H1 (cell line): ENCODE measurements around the gene F7. TPM values are rescaled to one million over a fixed set of nuclear protein-coding genes. Genes with fewer than 3 reads are reported as not detected.

Experiments
- CTCF ChIA-PET: fragments of 300-600 bp; sonication (Branson Sonifier 250); formaldehyde crosslinking; loops from one replicate; lab custom pipeline; 2021; ENCODE audit not compliant: partially characterized antibody; lab: Charles Lee
- POLR2A ChIA-PET: fragments of 300-600 bp; sonication (Branson Sonifier 250); formaldehyde crosslinking; loops from one replicate; lab custom pipeline; 2021; ENCODE audit warnings: inconsistent platforms; ENCODE audit not compliant: partially characterized antibody; lab: Charles Lee
- DNase-seq, 2 experiments: peaks; one replicate each; pipeline versions ENCODE4 v3.0.0 to v3.0.0-alpha.2; 2010 to 2022; ENCODE audit warnings: low spot score in 2 of 2, low read depth in 1 of 2, mixed read lengths in 1 of 2
- FAIRE-seq: peaks from 2 replicates; lab custom pipeline; 2011; peaks lifted over from hg19 to GRCh38; lab: Jason Lieb, UNC
- H2AFZ ChIP-seq: 2 replicates; pipeline ENCODE4 v1.8.1; 2012; ENCODE audit warnings: low read length, inconsistent platforms
- H2AK5ac ChIP-seq: 2 replicates; pipeline ENCODE4 v1.6.1; 2013; ENCODE audit warnings: low read depth, low read length
- H2BK120ac ChIP-seq: replicated peaks from 2 replicates; pipeline ENCODE3; 2013; ENCODE audit warnings: low read depth, low read length, inconsistent platforms
- H2BK12ac ChIP-seq: 2 replicates; pipeline ENCODE4 v1.6.1; 2013; ENCODE audit warnings: low read depth, low read length
- H2BK15ac ChIP-seq: 2 replicates; pipeline ENCODE4 v1.6.1; 2013; ENCODE audit warnings: low read length
- H2BK20ac ChIP-seq: 2 replicates; pipeline ENCODE4 v1.6.1; 2013; ENCODE audit warnings: low read length
- H2BK5ac ChIP-seq: 2 replicates; pipeline ENCODE4 v1.6.1; 2013; ENCODE audit warnings: low read depth, low read length
- H3K14ac ChIP-seq: 2 replicates; pipeline ENCODE4 v1.6.1; 2013; ENCODE audit warnings: inconsistent platforms; ENCODE audit not compliant: insufficient read length
- H3K18ac ChIP-seq: 2 replicates; pipeline ENCODE4 v1.6.1; 2013; ENCODE audit warnings: low read length; ENCODE audit errors: extremely low read depth
- H3K23ac ChIP-seq: 2 replicates; pipeline ENCODE4 v1.6.1; 2013; ENCODE audit warnings: inconsistent platforms; ENCODE audit not compliant: insufficient read length
- H3K23me2 ChIP-seq: 2 replicates; pipeline ENCODE4 v1.6.1; 2013; ENCODE audit warnings: low read depth, low read length
- H3K27ac ChIP-seq: 2 replicates; pipeline ENCODE4 v1.6.1; 2011; ENCODE audit warnings: low read depth, low read length, inconsistent platforms
- H3K27me3 ChIP-seq, 4 experiments: replicated peaks in 1 of 4; 1 replicate in 1 of 4; 2 replicates in 3 of 4; pipeline versions ENCODE4 v1.6.1 to v1.8.1; 2011 to 2013; ENCODE audit warnings: low read length in 3 of 4, mild to moderate bottlenecking in 3 of 4, inconsistent platforms in 2 of 4, mixed read lengths in 2 of 4, moderate library complexity in 1 of 4; ENCODE audit not compliant: control insufficient read depth in 3 of 4, insufficient read depth in 3 of 4; ENCODE audit errors: extremely low read depth in 1 of 4
- H3K36me3 ChIP-seq, 4 experiments: 2 replicates each; pipeline versions ENCODE4 v1.6.1 to v1.8.1; 2011 to 2013; ENCODE audit warnings: mild to moderate bottlenecking in 4 of 4, low read length in 3 of 4, moderate library complexity in 2 of 4, control low read depth in 1 of 4, inconsistent platforms in 1 of 4; ENCODE audit not compliant: insufficient read depth in 4 of 4, control insufficient read depth in 2 of 4
- H3K4ac ChIP-seq: replicated peaks from 2 replicates; pipeline ENCODE3; 2013; ENCODE audit warnings: low read length, low read depth, mixed read lengths, inconsistent platforms; ENCODE audit not compliant: insufficient read length
- H3K4me1 ChIP-seq, 4 experiments: replicated peaks in 1 of 4; 1 replicate in 1 of 4; 2 replicates in 3 of 4; pipeline versions ENCODE4 v1.6.1 to v1.8.1; 2011 to 2013; ENCODE audit warnings: low read length in 3 of 4, inconsistent platforms in 2 of 4, mixed read lengths in 1 of 4; ENCODE audit not compliant: insufficient read depth in 4 of 4, control insufficient read depth in 3 of 4
- H3K4me2 ChIP-seq, 2 experiments: 2 replicates each; pipeline versions ENCODE4 v1.6.1 to v1.8.1; 2011 to 2013; ENCODE audit warnings: low read depth in 2 of 2, low read length in 2 of 2, control low read depth in 1 of 2, inconsistent platforms in 1 of 2, mild to moderate bottlenecking in 1 of 2; ENCODE audit not compliant: insufficient read depth in 1 of 2
- H3K4me3 ChIP-seq, 4 experiments: fragments of 200-600, 300-600 bp in 1 of 4; sonication (generic), shearing (Covaris generic), sonication (Bioruptor Twin) in 1 of 4; 2 replicates each; pipeline versions ENCODE4 v1.5.1 to v1.8.1; 2011 to 2016; ENCODE audit warnings: low read length in 4 of 4, low read depth in 3 of 4, control low read depth in 2 of 4, inconsistent platforms in 2 of 4, mild to moderate bottlenecking in 2 of 4, mixed read lengths in 1 of 4, moderate library complexity in 1 of 4; ENCODE audit not compliant: insufficient read depth in 2 of 4; ENCODE audit errors: extremely low read depth in 1 of 4
- H3K56ac ChIP-seq: replicated peaks from 2 replicates; pipeline ENCODE3; 2013; ENCODE audit warnings: low read depth, mild to moderate bottlenecking, mixed read lengths, low read length, inconsistent platforms; ENCODE audit not compliant: insufficient read length
- H3K79me1 ChIP-seq: 2 replicates; pipeline ENCODE4 v1.6.1; 2013; ENCODE audit warnings: low read depth, low read length, control low read depth
- H3K79me2 ChIP-seq, 2 experiments: 2 replicates each; pipeline versions ENCODE4 v1.6.1 to v1.8.1; 2012 to 2013; ENCODE audit warnings: low read length in 2 of 2, mild to moderate bottlenecking in 2 of 2, inconsistent platforms in 1 of 2; ENCODE audit not compliant: insufficient read depth in 2 of 2, control insufficient read depth in 1 of 2
- H3K9ac ChIP-seq, 4 experiments: replicated peaks in 1 of 4; 1 replicate in 1 of 4; 2 replicates in 3 of 4; pipeline versions ENCODE4 v1.6.1 to v1.8.1; 2011 to 2013; ENCODE audit warnings: low read depth in 3 of 4, low read length in 3 of 4, control low read depth in 2 of 4, mild to moderate bottlenecking in 2 of 4, moderate library complexity in 2 of 4, inconsistent platforms in 1 of 4; ENCODE audit errors: extremely low read depth in 1 of 4
- H3K9me3 ChIP-seq, 2 experiments: 2 replicates each; pipeline versions ENCODE4 v1.6.1 to v1.8.1; 2012 to 2013; ENCODE audit warnings: mild to moderate bottlenecking in 2 of 2, moderate library complexity in 2 of 2, control low read depth in 1 of 2, inconsistent platforms in 1 of 2, low read depth in 1 of 2, low read length in 1 of 2, mixed read lengths in 1 of 2; ENCODE audit not compliant: insufficient read depth in 2 of 2
- H4K20me1 ChIP-seq, 2 experiments: replicated peaks in 1 of 2; 2 replicates each; pipeline versions ENCODE3 to v1.8.1; 2011 to 2013; ENCODE audit warnings: inconsistent platforms in 2 of 2, low read length in 2 of 2, mild to moderate bottlenecking in 1 of 2; ENCODE audit not compliant: insufficient read depth in 2 of 2, control insufficient read depth in 1 of 2
- H4K5ac ChIP-seq: 2 replicates; pipeline ENCODE4 v1.6.1; 2013; ENCODE audit warnings: low read length, low read depth, mixed read lengths, inconsistent platforms; ENCODE audit not compliant: insufficient read length
- H4K8ac ChIP-seq: 2 replicates; pipeline ENCODE4 v1.8.0; 2013; ENCODE audit warnings: mild to moderate bottlenecking, moderate library complexity, low read length, inconsistent platforms; ENCODE audit not compliant: insufficient read depth; ENCODE audit errors: extremely low read depth
- H4K91ac ChIP-seq: replicated peaks from 2 replicates; pipeline ENCODE3; 2013; ENCODE audit warnings: low read length, mixed read lengths, inconsistent platforms; ENCODE audit not compliant: insufficient read length
- CTBP2 ChIP-seq: IDR thresholded peaks from 2 replicates; pipeline ENCODE4 v1.7.0; 2011; ENCODE audit warnings: borderline replicate concordance, mild to moderate bottlenecking, moderate library complexity, mixed read lengths, low read length; ENCODE audit not compliant: insufficient read depth, insufficient read length
- HDAC2 ChIP-seq, 2 experiments: fragments of 300-600 bp in 1 of 2; sonication (generic) in 1 of 2; IDR thresholded peaks; 2 replicates each; pipeline ENCODE4 v1.6.1; 2011 to 2012; ENCODE audit warnings: low read depth in 2 of 2, low read length in 2 of 2, mild to moderate bottlenecking in 2 of 2, moderate library complexity in 2 of 2, borderline replicate concordance in 1 of 2, inconsistent platforms in 1 of 2
- WGBS, 2 experiments: shearing (Covaris generic) in 1 of 2; methylation state at CpG; one replicate each; pipeline versions ENCODE4 v1.1.6 to v1.1.7; 2013 to 2015; ENCODE audit warnings: low lambda C conversion rate in 2 of 2, mixed read lengths in 2 of 2, inconsistent platforms in 1 of 2, low coverage in 1 of 2, missing lambda C conversion rate in 1 of 2; ENCODE audit not compliant: insufficient replicate concordance in 2 of 2, insufficient coverage in 1 of 2, insufficient read length in 1 of 2; ENCODE audit errors: extremely low coverage in 1 of 2, missing lambda C conversion rate in 1 of 2; 5-methylcytosine and 5-hydroxymethylcytosine counted together
- polyA plus RNA-seq, 7 experiments: library from polyadenylated mRNA; depleted of rRNA in 3 of 7; stranded (reverse) in 5 of 7; unstranded in 2 of 7; fragments of >200 nt in 5 of 7; fragments of 200-250 nt in 2 of 7; gene quantifications; 1 replicate in 5 of 7; 2 replicates in 1 of 7; 4 replicates in 1 of 7; pipeline versions ENCODE4 v1.2.1 to v1.2.3, GENCODE V29; 2011 to 2013; ENCODE audit warnings: missing spikeins in 2 of 7, mixed read lengths in 2 of 7
- total RNA-seq: library from RNA; stranded (reverse); fragmentation: NEBNext Ultra II Directional; extraction: Animal tissue kit (Norgen Biotek cat#: 25700); gene quantifications from 2 replicates; pipeline ENCODE4 v1.2.1, GENCODE V29; 2021

Gene F7
- total and polyA plus RNA-seq, 2 of the 8 experiments (the other 6 are each of a cell fraction or from before 2014, with no cell fraction given), result 0.43 to 0.98 TPM

GRCh38 chr13:113077953-113078901, 27.4 kb upstream of the F7 start:
- Histone ChIP-seq H3K4me3 (no peak overlapping the region), H3K9ac (no peak overlapping the region), H2BK120ac (no peak overlapping the region), H3K56ac (no peak overlapping the region), H4K20me1 (no peaks in the 10 kb centered on the region), H2AK5ac (no peak overlapping the region), H3K23ac (no peak overlapping the region), H4K91ac (no peak overlapping the region), H3K14ac (no peak overlapping the region), H4K5ac (no peak overlapping the region), H3K27ac (no peak overlapping the region; the same call in 1 of the 2 replicates), H3K23me2 (no peaks in the 10 kb centered on the region), H3K27me3 (no peaks in the 10 kb centered on the region), H2BK5ac (no peak overlapping the region; the same call in 1 of the 2 replicates), H3K36me3 (peaks cover 0 to 3% (median 0%) of the 10 kb centered on the region in 4 experiments; a peak in 6 of 8 replicates), H3K79me2 (no peaks in the 10 kb centered on the region), H2BK12ac (no peak overlapping the region), H3K9me3 (no peaks in the 10 kb centered on the region), H3K4me1 (no peaks in the 10 kb centered on the region), H4K8ac (no peak overlapping the region; the same call in 1 of the 2 replicates), H3K4ac (no peak overlapping the region), H3K4me2 (no peak overlapping the region), H2BK15ac (no peak overlapping the region), H3K79me1 (no peaks in the 10 kb centered on the region), H2BK20ac (no peak overlapping the region), H3K18ac (no peak overlapping the region), H2AFZ (no peak overlapping the region)
- POLR2A ChIA-PET, result no interaction called here
- TF ChIP-seq CTBP2, result no peak
- TF ChIP-seq HDAC2 (IDR thresholded peaks at IDR 0.05; ENCODE audit: borderline replicate concordance in 1 of 2, low read depth in 2 of 2, low read length in 2 of 2), result no peak
- CTCF ChIA-PET, result interaction anchor here (1.2 to 2.8 kb wide), 3 partner anchors 8 to 41 kb away, joined by 3 to 16 read pairs (median 3); no protein-coding TSS in a partner anchor
- DNase-seq (no peak), FAIRE-seq (no peak)
- 90% methylated on average over 32 of the region's 42 CpGs; no CpG with 5 or more reads in 1 of the 2 experiments for WGBS, 2 experiments
